Cerebellar nuclear complex (tissue), 1 donor: Measurements from ENCODE around the gene PDHX.
"Not testable (repeated sequence)": the region's sequence is repeated elsewhere in the genome, so short reads cannot be mapped to it uniquely, and the experiment has no call there.

Experiments
- DNase-seq, 2 experiments: peaks; one replicate each; lab custom pipeline; 2025; lab: John Stamatoyannopoulos, UW

The PDHX gene

GRCh38 chr11:34910817-34911216, 5.6 kb upstream of the PDHX start:
- DNase-seq: no peak

- DNase-seq: no peak
These were observed 4.7 kb upstream of the PDHX start for GRCh38 chr11:34911676-34912075.

- DNase-seq: not testable (repeated sequence)
These were observed 2.9 kb upstream of the PDHX start for GRCh38 chr11:34913556-34913955.

GRCh38 chr11:34915136-34916014, 1.0 kb upstream of the PDHX start:
- DNase-seq: no peak

- DNase-seq: no peak
These were observed 689 bp downstream of the PDHX start for GRCh38 chr11:34916843-34917770.

GRCh38 chr11:34921156-34921555, 4.7 kb downstream of the PDHX start:
- DNase-seq: no peak

- DNase-seq: no peak
These were observed 8.3 kb downstream of the PDHX start for GRCh38 chr11:34924714-34925113.

GRCh38 chr11:34926101-34926830, 9.8 kb downstream of the PDHX start:
- DNase-seq: no peak

GRCh38 chr11:34926831-34927132, 10.4 kb downstream of the PDHX start:
- DNase-seq: no peak

GRCh38 chr11:34928268-34928959, 12.0 kb downstream of the PDHX start:
- no peak for DNase-seq

- no peak for DNase-seq
These were observed 12.7 kb downstream of the PDHX start for GRCh38 chr11:34928960-34929680.

GRCh38 chr11:34929794-34930763, 13.7 kb downstream of the PDHX start:
- DNase-seq: no peak

- DNase-seq: no peak
These were observed 20.7 kb downstream of the PDHX start for GRCh38 chr11:34936945-34937629.

- DNase-seq: no peak
These were observed 22.2 kb downstream of the PDHX start for GRCh38 chr11:34938611-34939010.

- no peak for DNase-seq
These were observed 23.7 kb downstream of the PDHX start for GRCh38 chr11:34940026-34940677.

GRCh38 chr11:34941688-34942087, 25.3 kb downstream of the PDHX start:
- no peak for DNase-seq

- no peak for DNase-seq
These were observed 28.3 kb downstream of the PDHX start for GRCh38 chr11:34944692-34945091.

- no peak for DNase-seq
These were observed 32.3 kb downstream of the PDHX start for GRCh38 chr11:34948696-34949095.

GRCh38 chr11:34953955-34954354, 37.5 kb downstream of the PDHX start:
- DNase-seq: no peak
